GM19397 (cell line): Measurements from ENCODE around the gene LAMTOR4.
"Not testable (repeated sequence)": the region's sequence is repeated elsewhere in the genome, so short reads cannot be mapped to it uniquely, and the experiment has no call there.

Source experiments
- ATAC-seq: cut with Tn5 transposase; IDR thresholded peaks from one replicate; pipeline ENCODE4 v1.9.1; 2021; ENCODE audit warnings: mild to moderate bottlenecking, moderate library complexity; ENCODE audit not compliant: unreplicated experiment

The LAMTOR4 gene

DNA sequence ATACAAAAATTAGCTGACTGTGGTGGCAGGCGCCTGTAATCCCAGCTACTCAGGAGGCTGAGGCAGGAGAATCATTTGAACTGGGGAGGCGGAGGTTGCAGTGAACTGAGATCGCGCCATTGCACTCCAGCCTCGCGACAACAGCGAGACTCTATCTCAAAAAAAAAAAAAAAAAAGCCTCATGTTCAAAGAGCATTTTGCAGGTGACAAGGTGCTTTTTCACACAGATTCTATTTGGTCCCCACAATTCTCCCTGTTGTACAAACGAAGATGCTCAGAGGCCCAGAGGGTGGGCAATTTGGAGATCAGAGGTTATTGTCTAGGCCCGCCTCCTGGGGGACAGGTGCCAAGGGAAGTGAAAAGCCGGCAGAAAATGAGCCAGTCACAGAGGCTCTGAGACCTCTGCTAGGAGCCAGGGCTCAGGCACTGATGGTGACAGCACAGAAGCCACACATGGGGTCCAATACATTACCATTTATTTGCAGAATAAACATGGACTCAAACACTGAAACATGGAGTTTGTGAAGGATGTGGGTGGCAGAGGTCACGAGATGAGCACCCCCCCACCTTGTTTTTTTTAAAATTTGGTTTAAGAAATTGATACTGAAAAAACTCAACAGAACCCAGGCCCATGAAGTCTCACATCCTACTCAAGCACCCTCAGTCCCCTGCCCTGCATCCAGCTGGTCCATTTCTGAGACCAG is 20.6 kb downstream of the LAMTOR4 start:
- no peak for ATAC-seq

DNA sequence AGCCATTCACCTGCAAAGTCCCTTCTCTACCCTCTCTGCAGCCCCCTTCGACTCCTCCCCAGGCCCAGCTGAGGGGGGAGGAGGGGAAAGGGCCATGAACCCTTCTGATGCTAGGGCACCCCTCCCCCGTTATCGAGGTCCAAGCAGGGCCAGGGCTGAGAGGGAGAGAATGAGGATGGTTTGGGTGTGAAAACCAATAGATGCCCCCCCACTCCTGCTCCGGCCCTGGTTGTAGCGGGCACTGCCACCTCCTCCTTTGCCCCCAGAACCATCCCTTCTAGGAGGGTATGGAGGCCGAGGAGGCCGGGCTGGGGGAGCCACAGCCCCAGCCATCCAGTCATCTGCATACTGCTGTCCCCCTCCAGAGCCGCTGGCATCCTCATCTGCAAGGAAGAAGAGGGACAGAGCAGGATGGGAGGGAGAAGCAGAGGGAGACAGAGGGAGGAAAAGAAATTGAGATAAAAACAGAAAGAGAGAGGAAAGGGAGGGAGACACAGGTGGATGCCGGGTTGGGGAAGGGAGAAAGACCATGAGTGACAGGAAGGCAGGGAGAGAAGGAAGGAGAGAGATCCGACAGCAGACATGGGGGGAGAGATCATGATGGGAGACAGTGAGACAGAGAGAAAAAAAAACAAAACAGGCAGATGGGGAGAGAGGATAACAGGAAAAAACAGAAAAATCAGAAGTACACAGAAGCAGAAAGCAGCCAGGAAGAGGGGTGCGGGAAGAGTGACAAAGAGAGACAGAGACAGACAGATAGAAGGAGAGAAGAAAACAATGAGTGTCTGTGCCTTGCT is 21.6 kb downstream of the LAMTOR4 start:
- ATAC-seq = no peak

DNA sequence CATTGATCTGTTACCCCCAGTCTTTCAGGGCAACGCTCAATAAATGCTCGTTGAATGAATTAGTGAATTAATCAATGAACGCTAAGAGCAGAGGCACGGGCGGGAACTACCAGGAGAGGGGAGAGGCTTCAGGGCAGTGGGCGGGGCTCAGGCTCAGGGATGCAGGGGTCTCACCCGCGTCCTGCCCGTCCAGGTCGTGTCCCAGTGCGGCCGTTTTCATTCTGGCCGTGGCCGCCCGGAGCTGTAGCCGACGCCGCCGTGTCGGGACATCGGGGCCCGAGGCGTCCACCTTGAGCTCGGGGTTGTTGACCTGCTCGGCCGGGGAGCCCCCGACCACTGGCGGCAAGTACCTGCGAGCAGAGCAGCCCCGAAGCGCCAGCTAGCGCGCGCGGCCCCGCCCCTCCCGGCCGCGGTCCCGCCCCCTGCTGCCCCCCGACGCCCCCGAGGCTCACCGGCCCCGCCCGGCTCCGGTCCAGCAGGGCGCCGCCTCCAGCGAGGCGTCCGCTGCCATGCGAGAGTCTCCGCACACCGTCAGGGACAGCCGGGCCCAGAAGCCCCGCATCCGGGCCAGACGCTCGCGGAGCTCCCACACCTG is 22.5 kb downstream of the LAMTOR4 start:
- no peak for ATAC-seq

DNA sequence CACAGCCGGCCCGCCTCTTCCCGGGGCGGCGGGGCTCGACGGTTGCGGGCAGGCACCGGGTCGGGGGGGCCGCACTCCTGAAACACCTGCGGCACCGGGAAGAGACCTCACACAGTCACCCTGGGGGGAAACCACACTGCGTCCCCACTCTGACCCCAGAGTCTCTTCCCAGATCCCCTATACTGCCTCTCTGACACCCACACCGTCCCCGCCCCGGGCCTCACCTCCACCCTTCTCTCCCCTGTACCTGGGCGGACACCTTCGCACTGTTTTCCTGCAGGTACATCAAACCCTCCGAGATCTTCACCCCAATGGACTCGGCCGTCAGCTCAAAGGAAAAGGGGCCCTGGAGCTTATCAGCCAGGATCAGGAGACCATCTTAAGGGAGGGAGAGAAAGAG is 23.1 kb downstream of the LAMTOR4 start:
- ATAC-seq = no peak

DNA sequence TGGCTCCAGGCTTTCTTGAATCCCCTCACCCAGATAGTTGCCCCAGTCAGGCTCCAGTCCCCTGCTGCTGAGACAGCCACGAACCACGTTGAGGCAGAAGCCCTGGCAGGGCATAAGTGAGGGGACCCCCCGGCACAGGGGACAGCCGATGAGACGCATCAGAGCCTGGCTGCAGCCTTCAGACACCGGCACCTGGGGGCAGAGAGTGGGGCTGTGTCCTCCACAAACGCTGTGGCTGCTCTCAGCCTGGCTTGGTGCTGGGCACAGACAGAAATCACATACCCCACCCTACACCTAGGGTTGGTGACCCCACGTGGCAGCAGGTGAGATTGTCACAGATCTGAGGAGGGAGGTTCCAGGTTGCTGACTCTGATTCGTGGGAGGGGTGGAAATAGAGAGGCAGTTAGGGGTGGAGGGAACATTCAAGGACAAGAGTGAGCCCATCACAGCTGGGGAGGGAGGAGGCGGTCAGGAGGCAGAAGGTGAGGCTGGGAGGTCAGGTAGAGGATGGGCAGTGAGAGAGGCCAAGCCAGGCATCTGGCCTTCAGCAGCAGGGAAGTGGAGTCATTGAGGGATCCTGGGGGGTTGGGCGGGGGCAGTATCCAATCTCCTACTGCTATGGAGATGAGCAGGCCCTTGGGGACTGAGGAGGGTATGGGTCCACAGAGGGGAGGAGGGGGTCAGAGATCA is 25.2 kb downstream of the LAMTOR4 start:
- no peak for ATAC-seq

DNA sequence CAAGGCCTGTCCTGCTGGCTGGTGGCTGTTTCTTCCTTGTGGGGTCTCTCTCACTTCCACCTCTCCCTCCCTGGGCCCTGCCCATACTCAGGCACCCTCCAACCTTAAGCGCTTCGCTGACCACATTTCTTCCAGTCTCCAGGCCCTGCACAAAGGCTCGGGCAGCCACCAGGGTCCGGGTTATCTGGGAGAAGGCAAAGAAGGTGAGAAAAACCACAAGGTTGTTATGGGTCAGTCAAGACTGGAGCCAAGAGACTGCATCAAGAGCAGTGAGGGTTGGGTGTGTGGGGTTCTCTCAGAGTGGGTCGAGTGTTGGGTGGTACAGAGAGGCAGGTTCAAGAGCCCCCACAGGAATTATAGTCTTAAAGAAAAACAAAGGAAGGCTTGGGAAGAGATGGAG is 25.9 kb downstream of the LAMTOR4 start:
- no peak for ATAC-seq

DNA sequence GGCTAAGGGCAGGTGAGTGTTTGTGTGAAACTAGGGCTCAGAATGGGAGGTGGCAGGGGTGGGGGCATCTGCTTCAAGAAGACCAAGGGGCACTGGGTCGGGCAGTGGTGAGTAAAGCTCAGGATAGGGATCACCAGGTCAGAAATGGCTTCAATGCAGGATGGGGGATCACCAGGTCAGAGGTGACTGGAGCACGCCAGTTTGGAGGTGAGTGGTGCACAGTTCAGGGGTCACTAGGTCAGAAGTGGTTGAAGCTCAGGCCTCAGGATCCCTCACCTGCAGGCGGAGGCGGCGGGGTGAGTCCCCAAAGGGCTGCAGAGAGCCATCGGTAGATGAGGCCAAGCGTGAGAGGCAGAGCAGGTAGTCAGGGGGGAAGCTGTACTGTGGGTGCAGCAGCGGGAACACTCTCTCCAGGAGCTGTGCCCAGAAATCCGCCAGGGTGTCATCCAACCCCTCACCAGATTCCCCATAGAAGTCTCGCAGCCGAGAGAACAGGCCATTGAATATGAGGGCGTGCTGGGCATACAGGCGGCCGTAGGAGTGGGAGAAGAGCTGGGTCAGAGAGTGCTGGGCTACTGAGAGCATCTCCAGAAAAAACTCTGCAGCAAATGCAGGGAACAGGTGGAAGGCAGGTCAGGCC is 26.7 kb downstream of the LAMTOR4 start:
- no peak for ATAC-seq

DNA sequence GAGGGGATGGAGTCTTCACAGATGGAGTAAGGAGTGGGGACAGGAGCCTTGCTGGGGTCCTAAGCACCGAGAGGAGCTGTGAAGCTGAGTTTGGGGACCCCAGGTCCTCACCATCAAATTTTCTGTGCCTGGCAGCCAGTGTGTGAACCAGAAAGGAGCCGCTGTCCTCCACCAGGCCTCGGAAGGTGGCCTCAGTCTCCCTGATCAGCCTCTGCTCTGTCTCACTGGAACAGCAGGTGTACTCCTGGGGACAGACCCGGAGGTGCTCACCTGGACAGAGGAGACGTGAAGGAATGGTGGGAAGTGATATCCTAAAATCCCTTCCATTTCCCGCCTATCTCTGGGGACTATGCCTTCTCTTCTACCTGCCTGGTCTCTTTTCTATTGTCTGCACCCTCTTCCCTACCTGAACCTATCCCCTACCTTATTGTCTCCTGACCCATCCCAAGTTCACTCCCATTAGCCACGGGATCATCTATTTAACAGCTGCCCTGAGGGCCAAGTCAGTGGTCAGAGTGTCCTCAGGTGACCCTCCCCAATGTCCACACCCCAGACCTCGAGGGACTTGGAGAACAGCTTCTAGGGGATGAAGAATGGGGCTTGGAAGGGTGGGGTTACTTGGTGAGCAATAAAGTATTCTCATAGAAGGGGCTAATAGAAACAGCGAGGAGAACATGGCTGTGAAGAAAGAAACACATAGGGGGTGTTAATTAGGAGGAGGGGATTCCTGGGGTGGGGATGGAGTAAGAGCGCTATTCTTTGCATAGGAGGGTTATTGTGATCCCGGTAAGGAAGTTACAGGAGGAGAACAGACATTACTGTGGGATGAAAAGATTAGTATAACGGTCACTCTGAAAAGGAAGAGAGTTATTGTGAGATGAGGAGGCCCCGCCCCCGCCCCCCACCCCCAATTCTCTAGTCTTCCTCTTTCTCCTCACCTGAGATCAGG is 27.7 kb downstream of the LAMTOR4 start:
- ATAC-seq = no peak

DNA sequence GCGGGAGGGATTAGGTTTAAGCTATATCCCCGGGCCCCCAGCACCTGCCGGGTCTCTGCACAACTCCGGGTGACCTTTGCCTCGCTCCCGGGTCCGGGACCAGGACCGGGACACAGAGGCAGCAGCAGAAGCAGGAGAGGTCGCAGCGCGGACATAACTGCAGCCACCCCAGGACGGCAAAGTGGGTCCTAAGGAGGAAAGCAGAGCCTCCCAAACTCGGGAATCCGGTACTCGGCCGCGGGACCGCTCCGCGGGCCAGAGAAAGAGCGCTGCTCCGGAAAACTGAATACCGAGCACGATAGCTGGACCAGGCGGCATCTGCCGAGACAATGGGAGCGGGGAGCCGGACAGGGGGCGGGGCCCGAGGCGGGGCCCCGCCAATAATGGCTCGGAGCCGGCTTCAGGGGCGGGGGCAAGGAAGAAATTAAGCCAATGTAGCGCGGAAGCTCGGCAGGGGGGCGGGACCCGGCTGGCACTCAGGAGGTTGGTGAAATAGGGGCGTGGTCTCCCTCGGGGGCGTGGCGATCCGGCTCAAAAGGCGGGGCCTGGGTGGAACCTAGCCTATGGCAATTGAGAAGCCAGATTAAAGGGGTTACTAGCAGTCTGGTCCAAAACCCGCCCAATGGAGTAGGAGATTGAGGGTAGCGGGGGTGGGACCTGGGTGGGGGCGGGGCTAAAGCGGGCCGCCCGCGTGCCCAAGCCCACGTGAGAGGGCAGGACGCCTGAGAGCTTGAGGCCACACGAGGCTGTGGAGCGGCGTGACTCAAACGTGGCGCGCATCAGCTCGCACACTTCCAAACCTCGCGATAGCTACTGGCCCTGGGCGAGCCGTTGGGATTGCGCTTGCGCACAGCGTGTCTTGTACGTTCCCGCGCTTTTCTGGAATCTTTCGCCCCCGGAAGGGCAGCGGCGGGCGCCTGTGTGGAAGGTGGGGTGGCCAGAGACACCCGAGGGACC is 28.6 kb downstream of the LAMTOR4 start, which contains the start of the genes GPC2 and STAG3:
GPC2 (minus strand) TSS at position 337 of the 957 bp plus-strand sequence; CDS start at position 155, 182 bp downstream.
STAG3 (plus strand) TSS at position 874 of the 957 bp plus-strand sequence. CDS start 2,639 bp downstream, outside the sequence.
- ATAC-seq = peak; percentile 89

DNA sequence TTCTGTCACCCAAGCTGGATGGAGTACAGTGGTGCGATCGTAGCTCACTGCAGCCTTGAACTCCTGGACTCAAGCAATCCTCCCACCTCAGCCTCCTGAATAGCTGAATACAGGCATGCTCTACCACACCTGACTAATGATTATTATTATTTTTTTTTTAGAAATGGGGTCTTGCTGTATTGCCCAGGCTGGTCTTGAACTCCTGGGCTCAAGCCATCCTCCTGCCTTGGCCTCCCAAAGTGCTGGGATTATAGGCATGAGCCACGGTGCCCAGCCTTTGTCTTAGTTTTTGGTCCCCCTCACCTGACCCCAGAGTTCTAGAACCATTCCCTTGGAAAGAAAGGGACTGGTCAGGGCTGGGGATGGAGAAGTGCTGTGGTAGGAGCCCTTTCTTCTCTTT is 31.4 kb downstream of the LAMTOR4 start:
- not testable (repeated sequence) for ATAC-seq

DNA sequence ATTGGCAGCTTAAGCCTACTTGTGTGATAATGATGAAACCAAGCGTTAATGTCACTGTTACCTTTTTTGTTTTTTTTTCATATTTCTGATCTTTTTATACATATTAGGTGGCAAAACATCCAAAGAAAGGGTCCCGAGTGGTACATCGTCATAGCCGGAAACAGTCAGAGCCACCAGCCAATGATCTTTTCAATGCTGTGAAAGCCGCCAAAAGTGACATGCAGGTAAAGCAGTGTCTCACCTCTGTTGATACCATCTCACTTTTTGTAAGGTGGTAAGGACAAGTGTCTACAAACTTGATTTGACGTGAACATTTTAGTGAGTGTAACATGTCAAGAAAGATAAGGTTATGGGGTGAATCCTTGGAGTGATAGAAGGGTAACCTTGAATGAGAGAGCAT is 33.9 kb downstream of the LAMTOR4 start:
- not testable (repeated sequence) for ATAC-seq

DNA sequence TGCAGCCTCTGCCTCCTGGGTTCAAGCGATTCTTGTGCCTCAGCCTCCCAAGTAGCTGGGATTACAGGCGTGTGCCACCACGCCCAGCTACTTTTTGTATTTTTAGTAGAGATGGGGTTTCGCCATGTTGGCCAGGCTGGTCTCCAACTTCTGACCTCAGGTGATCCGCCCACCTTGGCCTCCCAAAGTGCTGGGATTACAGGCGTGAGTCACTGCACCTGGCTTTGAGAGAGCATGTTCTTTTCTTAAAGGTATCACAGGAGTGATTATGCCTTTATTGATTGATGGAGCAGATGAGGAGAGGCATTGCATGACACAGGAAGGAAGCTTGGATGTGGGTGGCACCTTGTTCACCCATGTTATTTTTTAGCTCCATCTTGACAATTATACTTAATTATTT is 34.4 kb downstream of the LAMTOR4 start:
- not testable (repeated sequence) for ATAC-seq

DNA sequence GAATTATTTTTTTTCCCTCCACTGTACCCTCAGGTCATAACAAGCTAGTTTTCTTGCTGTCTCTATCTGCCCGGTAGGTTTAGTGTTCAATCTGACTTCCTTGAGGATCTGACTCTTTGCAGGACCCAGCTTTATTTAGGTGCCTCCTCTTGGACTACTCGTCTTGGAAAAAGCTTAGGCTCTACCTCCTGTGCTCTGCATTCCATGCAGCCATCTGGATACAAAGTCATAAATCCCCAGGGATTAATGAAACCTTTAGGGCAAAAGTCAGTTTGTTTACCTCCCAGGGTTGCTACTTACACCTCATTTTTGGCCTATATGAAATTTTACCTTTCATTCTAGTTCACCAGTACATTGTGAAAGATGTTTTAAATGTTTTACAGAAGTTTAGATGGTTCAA is 37.0 kb downstream of the LAMTOR4 start:
- no peak for ATAC-seq

DNA sequence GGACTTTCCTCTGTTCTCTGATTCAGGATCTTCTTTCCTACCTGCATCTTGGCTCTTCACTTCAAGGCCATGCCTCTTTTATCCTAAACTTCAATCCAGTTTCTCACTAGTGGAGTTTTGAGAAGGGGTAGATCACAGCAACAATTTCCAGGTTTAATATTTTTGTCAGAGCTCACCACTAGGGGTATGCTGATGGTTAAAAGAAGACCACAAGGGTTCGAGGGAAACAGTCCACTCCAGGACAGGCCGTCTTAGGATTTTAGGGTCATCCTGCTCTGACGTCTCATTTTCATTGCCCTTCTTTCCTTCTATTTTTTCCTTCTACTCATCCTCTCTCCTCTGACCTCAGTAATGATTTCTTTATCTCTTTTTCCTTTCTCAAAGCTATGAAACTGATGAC is 40.3 kb downstream of the LAMTOR4 start:
- ATAC-seq = no peak

DNA sequence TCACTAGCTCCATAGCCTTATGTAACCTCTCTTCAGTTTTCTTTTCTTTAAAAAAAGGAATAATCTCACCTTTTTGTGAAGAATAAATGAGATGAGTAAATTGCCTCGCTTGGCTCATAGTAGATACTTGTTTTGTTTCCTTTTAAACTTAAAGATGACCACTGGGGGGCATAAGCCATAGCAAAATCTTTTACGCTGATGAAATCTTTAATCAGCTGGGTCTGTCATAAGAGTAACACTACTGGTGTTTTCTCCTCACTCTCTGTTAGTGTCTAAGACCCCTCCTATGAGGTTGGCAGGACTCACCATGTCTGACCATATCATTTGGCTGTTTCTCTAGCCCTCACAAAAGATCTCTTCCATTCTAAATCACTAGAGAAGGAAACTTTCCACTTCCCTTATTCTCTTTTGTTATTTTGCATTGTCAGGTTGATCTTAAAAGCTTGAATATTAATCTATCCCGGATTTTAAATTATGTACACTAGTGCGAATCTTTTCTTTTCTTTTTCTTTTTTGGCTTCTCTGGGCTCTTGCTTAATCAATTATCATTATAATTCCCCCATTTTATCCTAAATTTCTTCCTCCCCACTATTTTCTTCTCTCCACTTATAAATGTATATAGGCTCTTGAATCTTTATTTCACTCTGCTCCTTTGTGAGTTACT is 41.5 kb downstream of the LAMTOR4 start:
- no peak for ATAC-seq

DNA sequence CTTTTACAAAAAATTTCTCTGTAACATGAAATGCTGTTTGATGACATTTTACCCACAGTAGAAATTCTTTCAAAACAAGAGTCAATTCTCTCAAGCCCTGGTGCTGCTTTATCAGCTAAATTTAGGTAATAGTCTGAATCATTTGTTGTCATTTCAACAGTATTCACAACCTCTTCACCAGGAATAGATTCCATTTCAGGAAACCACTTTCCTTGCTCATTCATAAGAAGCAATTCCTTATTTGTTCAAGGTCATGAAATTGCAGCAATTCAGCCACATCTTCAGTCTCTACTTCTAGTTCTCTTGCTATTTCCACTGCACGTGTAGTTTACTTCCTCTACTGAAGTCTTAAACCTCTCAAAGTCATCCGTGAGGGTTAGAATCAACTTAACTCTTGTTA is 43.1 kb downstream of the LAMTOR4 start:
- no peak for ATAC-seq

DNA sequence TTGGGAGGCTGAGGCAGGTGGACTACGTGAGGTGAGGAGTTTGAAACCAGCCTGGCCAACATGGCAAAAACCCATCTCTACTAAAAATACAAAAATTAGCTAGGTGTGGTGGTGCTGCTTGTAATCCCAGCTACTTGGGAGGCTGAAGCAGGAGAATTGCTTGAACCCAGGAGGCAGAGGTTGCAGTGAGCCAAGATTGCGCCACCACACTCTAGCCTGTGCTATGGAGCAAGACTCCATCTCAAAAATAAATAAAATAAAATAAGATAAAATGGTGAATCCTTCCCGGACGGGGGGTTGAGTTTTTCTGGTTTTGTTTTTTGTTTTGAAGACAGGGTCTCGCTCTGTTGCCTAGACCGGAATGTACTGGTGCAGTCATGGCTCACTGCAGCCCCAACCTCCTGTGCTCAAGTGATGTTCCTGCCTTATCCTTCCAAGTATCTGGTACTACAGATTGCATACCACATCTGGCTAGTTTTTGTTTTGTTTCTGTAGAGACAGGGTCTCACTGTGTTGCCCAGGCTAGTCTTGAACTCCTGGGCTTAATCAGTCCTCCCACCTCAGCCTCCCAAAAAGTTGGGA is 43.7 kb downstream of the LAMTOR4 start:
- ATAC-seq = not testable (repeated sequence)

DNA sequence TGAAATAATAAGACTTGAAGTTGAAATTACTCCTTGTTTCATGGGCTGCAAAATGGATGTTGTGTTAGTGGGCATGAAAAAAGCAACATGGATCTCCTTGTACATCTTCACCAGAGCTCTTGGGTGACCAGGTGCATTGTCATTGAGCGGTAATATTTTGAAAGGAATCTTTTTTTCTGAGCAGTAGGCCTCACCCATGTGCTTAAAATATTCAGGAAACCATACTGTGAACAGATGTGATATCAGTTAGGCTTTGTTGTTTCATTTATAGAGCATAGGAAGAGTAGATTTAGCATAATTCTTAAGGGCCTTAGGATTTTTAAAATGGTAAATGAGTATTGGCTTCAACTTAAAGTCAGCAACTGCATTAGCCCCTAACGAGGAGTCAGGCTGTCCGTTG is 44.3 kb downstream of the LAMTOR4 start:
- no peak for ATAC-seq
